Stimulated activated CD8-positive, alpha-beta memory T cell treated with anti-CD3 and anti-CD28 coated beads, Interleukin-15, amount 100 ng/mL, for 1 hour (primary cell): Measurements from ENCODE around the gene ETV6.

ENCODE experiments used
- DNase-seq: peaks from one replicate; pipeline ENCODE4 v3.0.0-alpha.2; 2020; ENCODE audit warnings: low read depth

ETV6 gene

GRCh38 chr12:11743423-11744409, 94.2 kb downstream of the ETV6 start:
- no peak for DNase-seq

GRCh38 chr12:11744410-11744801, 94.9 kb downstream of the ETV6 start:
- no peak for DNase-seq

GRCh38 chr12:11745113-11745512, 95.6 kb downstream of the ETV6 start:
- no peak for DNase-seq

DNA sequence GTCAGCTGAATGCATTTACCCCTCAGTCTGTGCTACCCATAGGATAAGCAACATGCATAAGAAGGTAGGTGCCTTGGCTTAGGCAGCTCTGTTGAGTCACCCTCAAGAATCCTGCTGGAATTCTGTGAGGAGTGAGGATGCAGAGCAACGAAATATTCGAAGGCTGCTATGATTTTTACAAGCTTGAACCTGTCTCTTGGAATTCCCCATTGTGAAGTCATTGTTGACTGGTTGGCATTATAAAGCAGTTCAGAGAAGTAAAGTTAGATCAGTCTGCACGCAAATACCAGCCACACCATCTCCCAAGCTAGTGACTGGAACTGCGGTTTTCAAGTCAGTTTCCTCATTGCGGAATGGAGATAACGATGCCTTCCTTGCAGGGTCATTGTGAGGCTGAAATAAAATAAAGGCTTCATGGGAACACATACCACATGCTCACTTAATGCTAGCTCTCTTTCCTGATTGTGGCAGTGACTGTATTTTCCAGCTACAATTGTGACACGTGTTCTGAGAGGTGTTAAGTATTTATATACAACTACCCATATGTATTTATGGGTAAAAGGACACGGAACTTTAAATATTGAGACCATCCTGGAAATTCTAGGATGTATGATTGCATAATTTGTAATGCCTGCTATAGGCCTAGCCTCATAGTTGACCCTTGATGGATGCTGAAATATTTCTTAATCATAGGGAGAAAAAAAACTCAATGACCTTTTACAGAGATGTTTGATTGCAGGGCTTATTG, 96.7 kb downstream of the ETV6 start:
- no peak for DNase-seq

DNA sequence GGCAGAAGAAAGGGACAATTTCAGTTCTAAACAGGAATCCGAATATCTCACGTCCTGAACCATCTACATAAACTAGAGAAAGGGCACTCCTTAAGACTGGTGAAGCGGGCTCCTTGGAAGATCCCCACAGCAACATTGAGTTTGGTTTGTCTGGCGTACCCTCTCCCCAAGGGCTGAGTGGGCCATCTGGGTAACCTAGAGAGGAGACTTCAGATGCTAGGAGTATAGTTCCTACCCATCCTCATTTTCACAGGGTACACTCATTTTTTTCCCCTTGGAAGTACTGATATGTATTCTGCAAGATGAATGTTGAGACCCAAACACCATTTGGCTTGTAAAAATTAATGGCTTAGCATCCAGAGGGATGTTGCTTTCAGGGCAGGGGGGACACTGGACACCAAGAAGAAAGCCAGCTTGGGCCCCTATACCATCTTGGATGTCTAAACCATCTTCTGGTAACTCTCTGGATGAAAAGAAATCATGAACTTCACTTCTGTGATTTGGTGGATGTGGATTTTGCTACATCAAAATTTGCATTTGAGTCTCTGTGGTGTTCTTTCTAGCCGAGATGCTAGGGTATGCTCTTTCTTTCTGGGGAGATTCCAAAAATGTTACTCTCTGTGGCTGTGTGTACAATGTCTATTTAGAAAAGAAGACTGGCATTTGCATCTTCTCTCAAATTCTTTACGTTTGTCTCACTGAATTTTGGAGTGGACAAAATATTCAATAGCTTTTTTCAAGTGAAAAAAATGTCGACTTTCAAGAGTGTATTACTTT, 97.7 kb downstream of the ETV6 start:
- no peak for DNase-seq

GRCh38 chr12:11747969-11748368, 98.5 kb downstream of the ETV6 start:
- no peak for DNase-seq

DNA sequence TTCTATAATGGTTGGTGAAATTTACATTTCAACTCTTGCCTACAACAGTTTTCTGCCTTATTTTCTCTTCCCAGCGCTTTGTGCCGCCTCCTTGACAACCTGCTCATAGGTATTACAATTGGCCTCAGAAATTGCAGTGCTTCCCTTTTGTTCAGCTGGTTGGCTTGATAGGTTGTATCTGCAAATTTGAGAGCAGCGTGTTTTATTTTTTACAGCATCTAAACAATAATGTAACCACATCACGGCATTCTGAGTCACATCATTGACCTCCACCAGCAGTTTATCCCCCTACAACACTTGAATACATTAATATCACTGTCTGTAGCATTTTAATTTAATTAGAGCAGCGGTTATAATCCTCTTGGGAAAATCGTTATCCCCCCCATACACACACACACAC, 99.4 kb downstream of the ETV6 start:
- DNase-seq: no peak

DNA sequence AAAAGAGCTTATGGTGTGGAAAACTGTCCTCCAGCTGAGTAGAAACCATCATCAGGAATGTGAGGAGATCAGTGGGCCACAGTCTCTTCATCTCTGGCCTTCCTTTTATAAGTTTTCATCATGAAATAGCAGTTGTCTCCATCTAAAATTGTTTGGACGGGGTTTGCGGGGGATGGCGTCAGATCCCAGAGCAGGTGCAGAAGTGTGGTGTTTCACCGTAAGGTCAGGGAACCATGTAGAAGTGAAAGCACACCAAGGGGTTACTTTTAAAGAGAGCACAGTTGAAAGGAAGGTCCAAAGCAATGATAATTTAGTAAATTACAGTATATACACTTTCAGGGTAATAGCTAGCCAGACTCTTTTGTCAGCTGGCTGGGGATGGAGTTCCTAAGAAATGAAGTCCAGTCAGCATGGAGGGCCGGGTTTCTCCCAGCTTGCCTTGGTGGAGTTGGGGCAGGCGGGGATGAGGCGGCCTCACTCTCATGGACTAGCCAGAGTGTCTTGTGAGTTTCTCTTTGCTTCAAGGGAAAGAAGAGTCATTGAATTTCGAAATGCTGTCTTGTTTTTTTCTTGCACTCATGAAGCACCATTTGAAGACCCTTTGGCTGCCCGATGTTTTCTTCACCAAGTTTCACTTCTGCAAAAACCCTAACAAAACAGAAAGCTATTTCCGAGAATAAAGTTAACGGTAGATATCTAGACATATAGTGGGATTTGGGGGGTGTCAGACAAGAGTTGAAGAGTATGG, 100.6 kb downstream of the ETV6 start:
- DNase-seq: no peak

GRCh38 chr12:11752403-11753149, 103.1 kb downstream of the ETV6 start:
- DNase-seq: no peak

DNA sequence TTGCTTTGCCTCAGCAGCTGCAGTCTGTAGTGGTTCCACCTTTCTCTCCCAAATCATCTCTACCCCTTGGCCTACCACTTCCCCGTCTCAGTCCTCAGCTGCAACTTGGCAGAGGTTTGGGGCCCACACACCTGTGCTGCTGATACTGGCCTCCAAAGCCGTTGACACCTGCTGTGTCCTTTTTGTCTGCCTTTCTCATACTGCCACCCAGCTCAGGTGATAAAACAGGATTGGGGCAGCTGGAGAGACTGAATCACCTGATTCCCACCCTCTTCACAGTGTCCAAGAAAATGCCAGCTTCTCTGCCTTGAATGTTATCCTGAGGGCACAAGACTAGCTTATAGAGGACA, 103.7 kb downstream of the ETV6 start:
- no peak for DNase-seq

DNA sequence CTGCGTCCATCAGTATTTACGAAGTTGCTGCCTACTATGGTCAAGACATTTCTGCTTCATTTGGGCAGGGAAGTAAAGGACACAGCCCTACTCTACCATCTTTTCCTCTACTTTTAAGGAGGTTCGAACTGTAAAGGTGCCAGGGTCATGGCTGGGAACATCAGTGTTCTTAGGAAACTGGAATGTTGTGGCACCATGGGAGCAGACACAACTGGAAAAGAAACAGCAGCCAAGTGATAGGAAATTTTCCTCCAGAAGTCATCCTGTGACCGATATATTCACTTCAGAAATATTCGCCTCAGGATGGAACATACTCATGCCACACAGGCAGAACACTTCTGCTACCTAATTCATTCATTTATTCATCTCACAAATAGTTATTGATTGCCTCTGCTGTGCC, 104.4 kb downstream of the ETV6 start:
- DNase-seq: no peak

- DNase-seq: no peak
These were observed 104.8 kb downstream of the ETV6 start for GRCh38 chr12:11754256-11754655.

DNA sequence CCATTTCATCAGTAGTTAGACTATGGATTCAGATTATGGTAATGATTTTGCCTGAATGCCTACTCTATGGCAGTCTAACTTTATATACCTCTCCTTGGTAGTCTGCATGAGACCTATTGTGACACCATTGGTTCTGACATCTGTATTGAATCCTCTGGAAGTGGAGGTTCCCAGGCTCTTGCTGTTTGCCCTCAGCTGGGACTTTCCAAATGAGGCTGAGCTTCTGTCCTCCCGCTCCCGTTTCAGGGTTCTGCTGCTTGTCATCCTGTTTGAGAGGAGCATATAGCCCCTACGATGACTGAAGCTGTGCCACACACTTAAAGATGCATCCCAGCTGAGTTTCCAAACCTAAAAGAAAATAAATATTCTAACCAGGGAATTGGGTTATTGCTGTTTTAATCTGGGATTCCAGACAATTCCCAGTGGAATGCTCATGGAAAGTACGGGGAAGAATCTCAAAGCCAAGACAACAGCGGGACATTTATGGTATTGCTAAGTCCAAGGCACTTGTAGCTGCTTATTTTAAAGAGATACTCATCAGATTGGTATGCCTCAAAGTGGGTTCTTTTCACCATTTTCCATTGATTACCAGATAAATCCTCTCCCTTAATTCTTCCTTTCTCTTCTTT, 105.9 kb downstream of the ETV6 start:
- no peak for DNase-seq

DNA sequence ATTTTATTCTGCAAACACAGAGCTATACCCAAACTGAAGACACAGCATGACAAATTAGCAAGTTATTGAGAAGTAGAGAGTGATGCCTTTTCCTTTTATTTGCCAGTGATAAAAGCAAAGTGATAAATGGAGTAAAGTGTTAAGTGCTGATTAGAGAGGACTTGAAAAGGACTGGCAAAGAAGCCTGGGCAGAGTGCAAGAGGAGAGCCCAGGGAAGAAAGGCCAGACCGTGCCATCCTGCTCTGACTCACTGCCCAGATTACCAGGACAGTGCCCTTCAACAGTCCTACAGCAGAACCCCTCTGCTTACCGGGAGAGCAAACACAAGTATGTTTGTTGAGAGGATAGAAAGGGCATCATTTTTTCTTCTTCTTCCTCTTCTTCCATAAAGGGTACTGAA, 106.5 kb downstream of the ETV6 start:
- no peak for DNase-seq

GRCh38 chr12:11756523-11756922, 107.0 kb downstream of the ETV6 start:
- no peak for DNase-seq

GRCh38 chr12:11757095-11757494, 107.6 kb downstream of the ETV6 start:
- no peak for DNase-seq

- no peak for DNase-seq
These were observed 108.1 kb downstream of the ETV6 start for GRCh38 chr12:11757531-11757930.

DNA sequence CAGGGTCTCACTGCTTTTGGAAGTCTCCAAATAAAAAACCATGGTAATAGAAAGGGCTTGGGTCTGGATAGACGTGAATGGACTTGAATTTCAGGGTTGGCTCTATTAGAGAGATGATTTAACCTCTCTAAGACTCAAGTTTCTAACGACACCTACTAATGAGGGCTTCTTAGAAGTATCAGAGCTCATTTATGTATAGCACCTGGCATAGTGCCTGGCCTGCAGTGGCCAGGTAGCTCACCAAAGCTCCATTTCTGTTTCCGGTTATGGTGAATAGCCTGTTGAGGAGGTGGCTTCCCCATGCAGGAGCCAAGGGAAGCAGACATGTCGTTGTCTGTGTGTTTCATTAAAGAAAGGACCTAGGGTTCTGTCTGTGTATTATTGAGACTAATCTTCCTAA, 108.6 kb downstream of the ETV6 start:
- no peak for DNase-seq

DNA sequence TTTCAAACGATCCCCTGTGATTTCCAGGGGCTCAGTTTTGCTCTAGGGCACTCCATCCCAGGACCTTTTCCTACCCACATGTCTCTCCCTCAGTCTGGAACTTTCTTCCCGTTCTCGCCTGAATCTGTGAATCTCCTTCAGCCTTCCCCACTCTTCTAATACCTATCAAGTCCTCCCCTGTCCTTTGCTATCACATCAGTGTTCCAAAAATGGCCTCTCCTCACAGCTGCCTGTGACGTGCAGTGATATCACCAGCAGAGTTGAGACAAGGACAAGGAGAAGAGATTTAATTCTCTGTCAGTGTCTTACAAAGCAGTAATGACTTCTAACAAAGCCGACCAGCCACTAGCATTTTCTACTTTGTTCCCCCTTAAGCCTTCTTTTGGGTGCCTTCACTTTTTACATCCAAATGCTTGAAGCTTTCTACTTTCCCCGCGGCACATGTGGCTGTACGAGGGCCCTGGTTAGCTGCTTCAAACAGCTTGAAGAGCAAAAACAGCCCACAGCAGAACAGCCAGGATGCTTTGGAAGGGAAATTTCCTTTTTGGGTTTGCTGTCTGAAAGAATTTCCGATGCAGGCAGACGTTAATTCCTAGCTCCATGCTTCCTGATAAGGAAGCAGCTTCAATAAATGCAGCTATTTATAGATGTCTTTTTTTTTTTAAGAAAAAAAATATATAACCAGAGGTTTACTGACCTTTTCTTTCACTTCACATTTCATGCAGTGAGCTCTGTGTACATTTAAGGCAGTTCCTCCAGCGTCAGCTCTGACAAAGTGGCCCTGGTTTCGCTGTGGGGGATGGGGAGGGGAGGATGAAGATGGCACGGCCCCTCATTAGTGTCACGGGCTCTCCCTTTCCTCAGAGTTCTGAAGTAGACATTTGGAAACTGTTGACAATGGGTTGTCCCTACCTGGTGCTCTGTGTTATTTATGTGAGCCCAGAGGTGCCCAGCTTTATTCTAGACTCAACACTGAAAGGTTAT, 109.3 kb downstream of the ETV6 start:
- no peak for DNase-seq
